Stomach (tissue), 9 donors: ENCODE measurements around the gene PEAK1. TPM values are rescaled to one million over a fixed set of nuclear protein-coding genes. Genes with fewer than 3 reads are reported as not detected.
A peak's percentile ranks its signal among the peaks of the same experiment; 100 is the strongest.

Experiments used
- DNase-seq, 2 donors: peaks; one replicate each; pipeline versions ENCODE4 v3.0.0 to v3.0.0-alpha.2; 2013 to 2019
- H3K27ac ChIP-seq, 5 donors: fragments of 200-600 bp in 4 of 5; sonication (generic) in 4 of 5; one replicate each; pipeline ENCODE4 v1.5.1; 2013 to 2019; ENCODE audit warnings: mild to moderate bottlenecking in 1 of 5, moderate library complexity in 1 of 5
- H3K27me3 ChIP-seq, 3 donors: fragments of 200-600 bp; sonication (generic); one replicate each; pipeline ENCODE4 v1.5.1; 2017 to 2019; ENCODE audit warnings: mixed run types in 1 of 3
- H3K36me3 ChIP-seq, 4 donors: fragments of 200-600 bp; sonication (generic); 1 replicate in 3 of 4; 2 replicates in 1 of 4; pipeline ENCODE4 v1.5.1; 2016 to 2019
- H3K4me1 ChIP-seq, 4 donors: fragments of 200-600 bp; sonication (generic); one replicate each; pipeline ENCODE4 v1.5.1; 2016 to 2019
- H3K4me3 ChIP-seq, 4 donors: fragments of 200-600 bp; sonication (generic) in 3 of 4; one replicate each; pipeline ENCODE4 v1.5.1; 2016 to 2019; ENCODE audit warnings: mild to moderate bottlenecking in 1 of 4
- H3K9me3 ChIP-seq, 4 donors: fragments of 200-600 bp; sonication (generic); one replicate each; pipeline ENCODE4 v1.5.1; 2016 to 2019
- EP300 ChIP-seq: sonication (generic); formaldehyde crosslinking; IDR thresholded peaks from one replicate; pipeline ENCODE4 v1.6.1; 2017; ENCODE audit warnings: antibody characterized with exemption
- POLR2A ChIP-seq, 4 donors: fragments of 450-650 bp; IDR thresholded peaks; one replicate each; pipeline ENCODE4 v1.6.1; 2016; ENCODE audit warnings: antibody characterized with exemption in 4 of 4, control low read depth in 2 of 4, mild to moderate bottlenecking in 1 of 4, moderate library complexity in 1 of 4
- POLR2AphosphoS5 ChIP-seq, 3 donors: sonication (generic); formaldehyde crosslinking; IDR thresholded peaks; one replicate each; pipeline ENCODE4 v1.6.1; 2016; ENCODE audit warnings: antibody characterized with exemption in 3 of 3
- WGBS, 5 donors: extraction: QIAGEN DNeasy Blood & Tissue Kit in 3 of 5; methylation state at CpG; one replicate each; pipeline versions ENCODE4 v1.1.5 to v1.1.7; 2013 to 2018; 5-methylcytosine and 5-hydroxymethylcytosine counted together
- intact Hi-C: fragments of 100-400 bp; cut with DNase I; formaldehyde crosslinking; loops from one replicate; pipeline ENCODE4 v1.15.1; 2023; ENCODE audit warnings: low total_unique reads
- polyA plus RNA-seq, 3 donors: library from polyadenylated mRNA; stranded (reverse); fragments of 200-250 nt; gene quantifications; one replicate each; pipeline ENCODE4 v1.2.3, GENCODE V29; 2013
- total RNA-seq, 5 donors: library from RNA; depleted of rRNA; stranded (reverse); fragments of >200 nt; gene quantifications; one replicate each; pipeline versions ENCODE4 v1.1.0 to v1.2.3, GENCODE V29; 2014 to 2016
- TF ChIP-seq, protein P1 (sequence below), 7 experiments: fragments of 450-650 bp in 4 of 7; fragments of 200-600 bp in 3 of 7; sonication (generic) in 3 of 7; IDR thresholded peaks; one replicate each; pipeline ENCODE4 v1.5.1; 2016 to 2019; ENCODE audit warnings: antibody characterized with exemption in 7 of 7, control low read depth in 2 of 7, mild to moderate bottlenecking in 1 of 7
- donor health status: healthy with polysubstance abuse.
- donor health status: Bipolar disorder and iron deficiency.
- donor health status: healthy.

The PEAK1 gene
- total and polyA plus RNA-seq, 8 donors, result 1.7 to 72.5 (median 19.4) TPM

GRCh38 chr15:77457191-77457904 is 37.4 kb upstream of the PEAK1 start:
- peaks cover 17 to 41% (median 32%) of the 10 kb centered on the region in 4 donors for H3K4me1 ChIP-seq
- peak overlapping the region in 3 of 5 donors; percentile 23 to 70 (median 40) for H3K27ac ChIP-seq
- peaks cover 0 to 26% (median 23%) of the 10 kb centered on the region in 4 donors for H3K36me3 ChIP-seq
- TF ChIP-seq EP300 (no peak), POLR2A (IDR thresholded peaks at IDR 0.05) (no peak), POLR2AphosphoS5 (IDR thresholded peaks at IDR 0.05) (no peak)
- TF ChIP-seq, protein P1, sequence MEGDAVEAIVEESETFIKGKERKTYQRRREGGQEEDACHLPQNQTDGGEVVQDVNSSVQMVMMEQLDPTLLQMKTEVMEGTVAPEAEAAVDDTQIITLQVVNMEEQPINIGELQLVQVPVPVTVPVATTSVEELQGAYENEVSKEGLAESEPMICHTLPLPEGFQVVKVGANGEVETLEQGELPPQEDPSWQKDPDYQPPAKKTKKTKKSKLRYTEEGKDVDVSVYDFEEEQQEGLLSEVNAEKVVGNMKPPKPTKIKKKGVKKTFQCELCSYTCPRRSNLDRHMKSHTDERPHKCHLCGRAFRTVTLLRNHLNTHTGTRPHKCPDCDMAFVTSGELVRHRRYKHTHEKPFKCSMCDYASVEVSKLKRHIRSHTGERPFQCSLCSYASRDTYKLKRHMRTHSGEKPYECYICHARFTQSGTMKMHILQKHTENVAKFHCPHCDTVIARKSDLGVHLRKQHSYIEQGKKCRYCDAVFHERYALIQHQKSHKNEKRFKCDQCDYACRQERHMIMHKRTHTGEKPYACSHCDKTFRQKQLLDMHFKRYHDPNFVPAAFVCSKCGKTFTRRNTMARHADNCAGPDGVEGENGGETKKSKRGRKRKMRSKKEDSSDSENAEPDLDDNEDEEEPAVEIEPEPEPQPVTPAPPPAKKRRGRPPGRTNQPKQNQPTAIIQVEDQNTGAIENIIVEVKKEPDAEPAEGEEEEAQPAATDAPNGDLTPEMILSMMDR (IDR thresholded peaks at IDR 0.05), result no peak
- intact Hi-C loops, result no loop called here
- peak in 1 of 2 donors; percentile 40 for DNase-seq
- H3K9me3 ChIP-seq, result no peaks in the 10 kb centered on the region
- no peaks in the 10 kb centered on the region for H3K27me3 ChIP-seq
- 60 to 66% (median 64%) methylated on average over 5 of the region's 5 CpGs for WGBS, 5 donors
- no peak overlapping the region for H3K4me3 ChIP-seq

DNA sequence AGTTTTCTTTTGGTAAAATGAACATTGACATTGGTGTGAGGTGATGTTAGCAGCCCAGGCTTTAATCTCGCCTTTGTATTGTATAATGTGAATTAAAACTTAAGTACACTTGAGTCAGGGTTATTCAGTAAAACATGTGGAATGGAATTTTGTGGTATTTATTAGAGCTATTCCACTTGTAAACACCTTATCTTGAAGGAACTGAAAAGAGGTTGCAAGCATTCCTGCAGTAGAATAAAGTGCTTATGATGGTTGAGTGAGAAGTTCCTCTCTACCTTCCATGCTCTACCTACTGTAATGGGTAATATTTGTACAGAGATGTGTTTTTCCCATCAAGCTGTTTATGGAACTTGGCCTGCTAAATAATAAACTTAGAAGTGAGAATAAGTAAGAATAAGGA is 36.8 kb upstream of the PEAK1 start:
- WGBS, 5 donors, result 31 to 72% (median 67%) methylated on average over 1 of the region's 1 CpG
- no peak for TF ChIP-seq POLR2A (IDR thresholded peaks at IDR 0.05)
- TF ChIP-seq EP300, result no peak
- TF ChIP-seq POLR2AphosphoS5 (IDR thresholded peaks at IDR 0.05), result no peak
- TF ChIP-seq, protein P1 (IDR thresholded peaks at IDR 0.05), result no peak
- no peak overlapping the region for H3K4me3 ChIP-seq
- DNase-seq, result no peak
- H3K27me3 ChIP-seq, result no peaks in the 10 kb centered on the region
- peaks cover 0 to 26% (median 23%) of the 10 kb centered on the region in 4 donors for H3K36me3 ChIP-seq
- H3K4me1 ChIP-seq, result peaks cover 17 to 41% (median 29%) of the 10 kb centered on the region in 4 donors
- H3K9me3 ChIP-seq, result no peaks in the 10 kb centered on the region
- peak overlapping the region in 3 of 5 donors; percentile 60 to 70 (median 67) for H3K27ac ChIP-seq
- intact Hi-C loops, result no loop called here

GRCh38 chr15:77455696-77456321 is 35.9 kb upstream of the PEAK1 start:
- peak in 1 of 2 donors; percentile 67 for DNase-seq
- Histone ChIP-seq H3K4me1 (peaks cover 17 to 41% (median 29%) of the 10 kb centered on the region in 4 donors), H3K27me3 (no peaks in the 10 kb centered on the region), H3K9me3 (no peaks in the 10 kb centered on the region), H3K4me3 (no peak overlapping the region), H3K36me3 (peaks cover 0 to 25% (median 22%) of the 10 kb centered on the region in 4 donors), H3K27ac (peak overlapping the region in 4 of 5 donors; percentile 6 to 70 (median 64))
- intact Hi-C loops, result no loop called here
- TF ChIP-seq EP300 (no peak), POLR2A (IDR thresholded peaks at IDR 0.05) (no peak), POLR2AphosphoS5 (IDR thresholded peaks at IDR 0.05) (no peak)
- TF ChIP-seq, protein P1 (IDR thresholded peaks at IDR 0.05), result no peak
- WGBS, 5 donors, result 30 to 55% (median 42%) methylated on average over 3 of the region's 3 CpGs

DNA sequence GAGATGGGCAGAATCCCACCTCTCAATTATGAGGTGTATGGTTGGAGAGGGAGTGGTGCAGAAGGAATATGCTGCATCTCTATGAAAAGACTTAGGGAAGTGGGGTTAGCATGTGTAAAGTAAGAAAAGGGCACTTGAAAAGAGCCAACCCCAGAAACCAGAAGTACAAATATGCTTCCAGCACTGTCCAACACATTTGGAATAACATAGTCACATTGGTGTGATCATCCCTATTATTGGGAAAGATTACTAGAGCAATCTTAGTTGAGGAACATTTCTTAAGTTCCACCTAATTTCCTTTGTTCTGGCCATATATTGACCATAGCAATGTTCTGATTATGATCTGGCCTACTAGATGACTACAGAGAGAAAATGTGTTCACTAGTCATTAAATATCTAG is 35.0 kb upstream of the PEAK1 start:
- Histone ChIP-seq H3K27me3 (no peaks in the 10 kb centered on the region), H3K4me3 (no peak overlapping the region), H3K36me3 (peaks cover 0 to 18% (median 15%) of the 10 kb centered on the region in 4 donors), H3K9me3 (no peaks in the 10 kb centered on the region), H3K27ac (peak overlapping the region in 3 of 5 donors; percentile 60 to 70 (median 67)), H3K4me1 (peaks cover 17 to 41% (median 29%) of the 10 kb centered on the region in 4 donors)
- DNase-seq, result no peak
- no peak for TF ChIP-seq POLR2A (IDR thresholded peaks at IDR 0.05)
- TF ChIP-seq EP300, result no peak
- TF ChIP-seq POLR2AphosphoS5 (IDR thresholded peaks at IDR 0.05), result no peak
- TF ChIP-seq, protein P1 (IDR thresholded peaks at IDR 0.05), result no peak
- intact Hi-C loops, result no loop called here
